ENCODE measurements around the gene CX3CL1.

- no peak for TF ChIP-seq BCLAF1 (IDR thresholded peaks at IDR 0.05)
- no peak for TF ChIP-seq TCF12 (IDR thresholded peaks at IDR 0.05; ENCODE audit: low read depth, low read length)
- TF ChIP-seq, protein P1, sequence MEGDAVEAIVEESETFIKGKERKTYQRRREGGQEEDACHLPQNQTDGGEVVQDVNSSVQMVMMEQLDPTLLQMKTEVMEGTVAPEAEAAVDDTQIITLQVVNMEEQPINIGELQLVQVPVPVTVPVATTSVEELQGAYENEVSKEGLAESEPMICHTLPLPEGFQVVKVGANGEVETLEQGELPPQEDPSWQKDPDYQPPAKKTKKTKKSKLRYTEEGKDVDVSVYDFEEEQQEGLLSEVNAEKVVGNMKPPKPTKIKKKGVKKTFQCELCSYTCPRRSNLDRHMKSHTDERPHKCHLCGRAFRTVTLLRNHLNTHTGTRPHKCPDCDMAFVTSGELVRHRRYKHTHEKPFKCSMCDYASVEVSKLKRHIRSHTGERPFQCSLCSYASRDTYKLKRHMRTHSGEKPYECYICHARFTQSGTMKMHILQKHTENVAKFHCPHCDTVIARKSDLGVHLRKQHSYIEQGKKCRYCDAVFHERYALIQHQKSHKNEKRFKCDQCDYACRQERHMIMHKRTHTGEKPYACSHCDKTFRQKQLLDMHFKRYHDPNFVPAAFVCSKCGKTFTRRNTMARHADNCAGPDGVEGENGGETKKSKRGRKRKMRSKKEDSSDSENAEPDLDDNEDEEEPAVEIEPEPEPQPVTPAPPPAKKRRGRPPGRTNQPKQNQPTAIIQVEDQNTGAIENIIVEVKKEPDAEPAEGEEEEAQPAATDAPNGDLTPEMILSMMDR (IDR thresholded peaks at IDR 0.05 in 2 of 3, conservative IDR thresholded peaks at IDR 0.05 in 1 of 3; ENCODE audit: control insufficient read depth in 2 of 3, extremely low read depth in 1 of 3, insufficient read depth in 1 of 3, low read depth in 3 of 3, low read length in 3 of 3) = no peak
- TF ChIP-seq ZZZ3 (IDR thresholded peaks at IDR 0.05; ENCODE audit: control insufficient read depth, insufficient read length, low read depth) = no peak
- TF ChIP-seq REST (IDR thresholded peaks at IDR 0.05; ENCODE audit: low read depth, low read length) = no peak
- no peak for TF ChIP-seq GABPA (IDR thresholded peaks at IDR 0.05; ENCODE audit: low read depth)
- no peak for TF ChIP-seq CHD2 (IDR thresholded peaks at IDR 0.05; ENCODE audit: borderline replicate concordance, low read depth, low read length)
- no peak for TF ChIP-seq EZH2 (IDR thresholded peaks at IDR 0.05; ENCODE audit: borderline replicate concordance, control insufficient read depth, low read depth, low read length)
- TF ChIP-seq USF2 (IDR thresholded peaks at IDR 0.05; ENCODE audit: borderline replicate concordance, low read depth, low read length) = no peak
- no peak for TF ChIP-seq RCOR1 (conservative IDR thresholded peaks at IDR 0.05; ENCODE audit: low read depth, low read length)
- TF ChIP-seq RAD21 (IDR thresholded peaks at IDR 0.05; ENCODE audit: insufficient read depth, low read depth, low read length) = no peak
- no peak for TF ChIP-seq ZNF274 (IDR thresholded peaks at IDR 0.05; ENCODE audit: insufficient read depth, insufficient read length)
Observed at GRCh38 chr16:57395026-57395425, 22.7 kb downstream of the CX3CL1 start.
